Heart left ventricle (tissue), 16 donors: ENCODE measurements around the gene PNCK. TPM values are rescaled to one million over a fixed set of nuclear protein-coding genes. Genes with fewer than 3 reads are reported as not detected.
"Not testable (repeated sequence)": the region's sequence is repeated elsewhere in the genome, so short reads cannot be mapped to it uniquely, and the experiment has no call there.

Source experiments
- ATAC-seq, 4 donors: fragments of 200-7000 bp; cut with Tn5 transposase; one replicate each; pipeline ENCODE4 v1.9.1; 2020 to 2022; ENCODE audit warnings: moderate library complexity in 4 of 4, mild to moderate bottlenecking in 3 of 4, moderate number of reproducible peaks in 1 of 4
- DNase-seq, 5 donors: peaks; one replicate each; pipeline ENCODE4 v3.0.0-alpha.2; 2020
- H3K27ac ChIP-seq, 12 donors: fragments of 200-600 bp; sonication (generic) in 4 of 12; one replicate each; pipeline versions ENCODE4 v1.5.0 to v1.8.0; 2016 to 2022; ENCODE audit warnings: mild to moderate bottlenecking in 2 of 12
- H3K27me3 ChIP-seq, 9 donors: fragments of 200-600 bp; sonication (generic) in 2 of 9; one replicate each; pipeline versions ENCODE4 v1.5.1 to v1.8.0; 2016 to 2022; ENCODE audit warnings: mild to moderate bottlenecking in 3 of 9
- H3K36me3 ChIP-seq, 9 donors: fragments of 200-600 bp; sonication (generic) in 2 of 9; one replicate each; pipeline versions ENCODE4 v1.5.0 to v1.8.0; 2018 to 2022; ENCODE audit warnings: mild to moderate bottlenecking in 2 of 9
- H3K4me1 ChIP-seq, 12 donors: fragments of 200-600 bp; sonication (generic) in 4 of 12; one replicate each; pipeline versions ENCODE4 v1.5.0 to v1.8.0; 2016 to 2022; ENCODE audit warnings: mild to moderate bottlenecking in 3 of 12
- H3K4me3 ChIP-seq, 12 donors: fragments of 200-600 bp; sonication (generic) in 4 of 12; one replicate each; pipeline versions ENCODE4 v1.5.0 to v1.8.0; 2017 to 2022; ENCODE audit warnings: mild to moderate bottlenecking in 9 of 12, moderate library complexity in 4 of 12
- H3K9me3 ChIP-seq, 12 donors: fragments of 200-600 bp; sonication (generic) in 4 of 12; one replicate each; pipeline versions ENCODE4 v1.5.0 to v1.8.0; 2016 to 2022; ENCODE audit warnings: mild to moderate bottlenecking in 1 of 12
- POLR2A ChIP-seq, 2 donors: fragments of 450-650 bp; IDR thresholded peaks; one replicate each; pipeline ENCODE4 v1.6.1; 2017; ENCODE audit warnings: antibody characterized with exemption in 2 of 2, mild to moderate bottlenecking in 2 of 2, moderate library complexity in 2 of 2
- WGBS, 4 donors: extraction: QIAGEN DNeasy Blood & Tissue Kit in 2 of 4; methylation state at CpG; one replicate each; pipeline versions ENCODE4 v1.1.5 to v1.1.7; 2013 to 2018; 5-methylcytosine and 5-hydroxymethylcytosine counted together
- intact Hi-C, 10 donors: fragments of 100-400 bp; cut with DNase I; formaldehyde crosslinking; loops; one replicate each; pipeline versions ENCODE4 v1.11.1 to v1.14.2; 2022
- polyA plus RNA-seq, 2 donors: library from polyadenylated mRNA; stranded (reverse); fragments of 200-250 nt; gene quantifications; one replicate each; pipeline ENCODE4 v1.2.3, GENCODE V29; 2013
- total RNA-seq, 9 donors: library from RNA; depleted of rRNA in 2 of 9; stranded (reverse); fragments of >200 nt in 2 of 9; fragmentation: NEBNext Ultra II Directional in 3 of 9; extraction: Animal tissue kit (Norgen Biotek cat#: 25700) in 3 of 9; gene quantifications; one replicate each; pipeline versions ENCODE4 v1.1.0 to v1.2.4, GENCODE V29; 2016 to 2023
- TF ChIP-seq, protein P1 (sequence below), 12 donors: fragments of 200-600 bp; sonication (generic) in 4 of 12; IDR thresholded peaks; one replicate each; pipeline versions ENCODE4 v1.5.0 to v1.8.0; 2018 to 2022; ENCODE audit warnings: antibody characterized with exemption in 12 of 12, mild to moderate bottlenecking in 5 of 12
- donor health status: ischemic (EF 13 %, LVEDD 7.1; RV severe dilation, severe dysfunction).
- donor health status: healthy with polysubstance abuse.
- donor health status: DM: no; HTN: yes; CAD: no.
- donor health status: DM: no; HTN: no; CAD: no.
- donor health status: ischemic (EF 25% LVEDD 6.9; RV normal size, moderate dysfunction).
- donor health status: ischemic (EF 25% LVEDD 5.7; RV mildly dilated, moderate dysfunction).
- donor health status: healthy.
- donor health status: DM: yes; HTN: yes; CAD: no.
- donor health status: ischemic (EF 35%, LVEDD 5.7; RV mildly dilated, moderate dysfunction).
- donor health status: nonischemic (EF 11% LVEDD 7.7; RV severe dilation, severe dysfunction).
- donor health status: DM: yes; HTN: yes; CAD: no.
- donor health status: PGD.
- donor health status: ischemic (EF 29% LVEDD 5.4; RV normal size, mild dysfunction).
- donor health status: nonischemic (EF 23%, LVEDD 6.1; RV moderate dilation, normal function).

Gene PNCK
- total and polyA plus RNA-seq, 11 donors, result 1.4 to 7.3 (median 6.4) TPM

DNA sequence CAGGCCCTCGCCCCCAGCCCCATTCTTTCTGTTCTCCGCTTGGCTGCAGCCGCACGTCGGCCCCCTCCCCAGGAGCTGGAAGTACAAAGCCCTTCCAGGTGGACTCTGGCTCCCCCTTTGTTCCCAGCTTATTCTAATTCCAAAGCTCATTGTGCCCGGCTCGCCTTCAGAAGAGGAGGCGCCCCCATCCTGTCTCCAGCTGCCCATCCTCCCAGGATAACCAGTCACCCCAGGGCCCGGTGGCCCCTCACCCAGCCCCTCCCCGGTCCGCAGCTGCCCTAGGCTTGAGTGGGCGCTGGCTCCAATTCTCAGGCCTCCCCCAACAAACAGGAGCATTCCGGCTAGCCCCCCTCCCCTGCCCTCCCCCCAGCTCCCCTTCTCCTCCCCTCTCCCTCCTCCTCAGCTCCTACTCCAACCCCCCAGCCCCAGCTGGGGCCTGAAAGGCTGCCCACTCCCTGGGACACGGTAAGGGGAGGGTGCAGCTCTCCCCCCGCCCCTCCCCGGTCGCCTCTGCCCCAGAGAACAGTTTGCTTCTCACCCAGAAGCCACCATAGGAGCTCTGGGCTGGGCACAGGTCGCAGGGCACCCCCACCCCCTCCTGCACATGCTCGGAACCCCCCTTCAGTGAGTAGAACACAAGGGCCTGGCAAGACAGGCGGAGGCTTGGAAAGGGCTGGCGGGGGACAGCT is 11.0 kb upstream of the PNCK start:
- TF ChIP-seq POLR2A (IDR thresholded peaks at IDR 0.05), result no peak
- TF ChIP-seq, protein P1, sequence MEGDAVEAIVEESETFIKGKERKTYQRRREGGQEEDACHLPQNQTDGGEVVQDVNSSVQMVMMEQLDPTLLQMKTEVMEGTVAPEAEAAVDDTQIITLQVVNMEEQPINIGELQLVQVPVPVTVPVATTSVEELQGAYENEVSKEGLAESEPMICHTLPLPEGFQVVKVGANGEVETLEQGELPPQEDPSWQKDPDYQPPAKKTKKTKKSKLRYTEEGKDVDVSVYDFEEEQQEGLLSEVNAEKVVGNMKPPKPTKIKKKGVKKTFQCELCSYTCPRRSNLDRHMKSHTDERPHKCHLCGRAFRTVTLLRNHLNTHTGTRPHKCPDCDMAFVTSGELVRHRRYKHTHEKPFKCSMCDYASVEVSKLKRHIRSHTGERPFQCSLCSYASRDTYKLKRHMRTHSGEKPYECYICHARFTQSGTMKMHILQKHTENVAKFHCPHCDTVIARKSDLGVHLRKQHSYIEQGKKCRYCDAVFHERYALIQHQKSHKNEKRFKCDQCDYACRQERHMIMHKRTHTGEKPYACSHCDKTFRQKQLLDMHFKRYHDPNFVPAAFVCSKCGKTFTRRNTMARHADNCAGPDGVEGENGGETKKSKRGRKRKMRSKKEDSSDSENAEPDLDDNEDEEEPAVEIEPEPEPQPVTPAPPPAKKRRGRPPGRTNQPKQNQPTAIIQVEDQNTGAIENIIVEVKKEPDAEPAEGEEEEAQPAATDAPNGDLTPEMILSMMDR (IDR thresholded peaks at IDR 0.05), result no peak
- WGBS, 4 donors, result 65 to 75% (median 65%) methylated on average over 17 to 21 of the region's 21 CpGs
- no peaks in the 10 kb centered on the region for H3K36me3 ChIP-seq
- no peak overlapping the region for H3K4me3 ChIP-seq
- H3K27ac ChIP-seq, result no peak overlapping the region
- H3K4me1 ChIP-seq, result peaks cover 0 to 8% (median 0%) of the 10 kb centered on the region in 12 donors
- intact Hi-C loops, result no loop called here
- ATAC-seq, result no peak
- peak in 2 of 5 donors; percentile 5 to 9 for DNase-seq
- H3K27me3 ChIP-seq, result peaks cover 0 to 18% (median 0%) of the 10 kb centered on the region in 9 donors
- H3K9me3 ChIP-seq, result peaks cover 0 to 4% (median 0%) of the 10 kb centered on the region in 12 donors

DNA sequence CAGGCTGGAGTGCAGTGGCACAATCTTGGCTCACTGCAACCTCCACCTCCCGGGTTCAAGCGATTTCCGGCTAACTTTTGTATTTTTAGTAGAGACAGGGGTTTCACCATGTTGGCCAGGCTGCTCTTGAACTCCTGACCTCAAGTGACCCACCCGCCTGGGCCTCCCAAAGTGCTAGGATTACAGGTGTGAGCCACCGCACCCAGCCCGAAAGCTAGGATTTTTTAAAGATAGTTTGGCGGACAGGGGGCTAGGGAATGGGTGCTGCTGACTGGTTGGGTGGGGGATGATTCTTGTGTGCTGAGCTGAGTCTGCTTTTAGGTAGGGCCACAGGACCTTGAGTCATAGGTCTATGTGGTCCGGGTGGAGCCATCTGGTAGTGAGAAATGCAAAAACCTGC is 9.9 kb upstream of the PNCK start:
- 93 to 98% (median 95%) methylated on average over 8 of the region's 8 CpGs for WGBS, 4 donors
- H3K4me3 ChIP-seq, H3K27ac ChIP-seq, ATAC-seq, intact Hi-C loops, H3K36me3 ChIP-seq, H3K4me1 ChIP-seq, H3K9me3 ChIP-seq: not testable (repeated sequence)
- peaks cover 0 to 18% (median 0%) of the 10 kb centered on the region in 9 donors for H3K27me3 ChIP-seq
- peak in 1 of 5 donors; percentile 6 for DNase-seq

DNA sequence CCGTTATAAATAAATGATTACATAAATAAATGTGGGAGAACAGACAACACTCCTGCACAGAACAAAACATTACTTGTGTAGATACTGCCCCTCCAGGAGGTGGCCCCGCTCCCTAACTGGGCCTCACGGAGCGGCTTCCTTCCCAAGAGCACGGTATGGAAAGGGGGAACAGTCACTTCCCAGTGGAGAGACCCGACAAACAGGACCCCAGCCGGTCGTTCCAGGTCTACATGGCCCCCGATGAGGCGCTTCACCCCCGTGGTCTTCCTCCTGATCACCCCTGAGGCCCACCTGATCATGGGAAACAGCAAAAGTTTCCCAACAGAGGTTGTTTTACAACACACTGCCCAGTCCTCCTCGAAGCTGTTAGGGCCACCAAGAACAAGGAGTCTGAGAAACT is 7.6 kb upstream of the PNCK start:
- no peaks in the 10 kb centered on the region for H3K36me3 ChIP-seq
- TF ChIP-seq POLR2A (IDR thresholded peaks at IDR 0.05), result no peak
- TF ChIP-seq, protein P1 (IDR thresholded peaks at IDR 0.05), result no peak
- H3K9me3 ChIP-seq, result peaks cover 0 to 4% (median 0%) of the 10 kb centered on the region in 12 donors
- intact Hi-C loops, result loop anchor here in 1 of 10 donors (1.0 kb wide), 1 partner anchor 51 kb away; no protein-coding TSS in a partner anchor
- WGBS, 4 donors, result 65 to 80% (median 76%) methylated on average over 11 to 12 of the region's 12 CpGs
- DNase-seq (peak in 1 of 5 donors; percentile 23), ATAC-seq (no peak)
- H3K27me3 ChIP-seq, result peaks cover 0 to 22% (median 0%) of the 10 kb centered on the region in 9 donors
- no peak overlapping the region for H3K27ac ChIP-seq
- no peak overlapping the region for H3K4me3 ChIP-seq
- H3K4me1 ChIP-seq, result no peaks in the 10 kb centered on the region

DNA sequence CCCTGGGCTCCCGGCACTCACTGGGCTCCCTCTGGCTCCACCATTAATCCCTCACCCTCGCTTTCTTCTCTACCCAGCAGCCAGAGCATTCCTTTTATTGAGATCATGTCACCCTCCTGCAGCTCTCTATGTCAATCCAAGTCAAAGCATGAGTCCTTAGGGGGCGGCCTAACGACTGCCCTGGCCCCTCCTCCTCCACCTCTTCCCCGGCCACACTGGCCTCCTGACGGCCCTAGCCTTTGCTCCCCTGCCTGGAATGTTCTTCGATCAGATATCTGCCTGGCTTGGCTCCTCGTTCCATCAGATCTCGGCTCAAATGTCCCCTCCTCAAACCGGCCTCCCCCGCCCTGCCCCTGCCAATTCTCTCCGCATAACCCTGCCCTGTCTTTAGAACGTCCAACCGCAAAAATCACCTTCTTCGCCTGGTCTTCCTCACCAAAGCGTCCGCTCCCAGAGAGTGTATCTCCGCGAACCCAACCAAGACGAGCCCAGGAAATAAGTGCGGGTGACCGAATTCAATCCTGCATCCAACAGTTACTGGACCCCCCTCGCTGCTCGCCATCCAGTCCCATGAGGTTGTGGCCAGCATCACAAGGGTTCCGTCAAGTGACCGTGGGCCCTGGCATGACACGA is 722 bp upstream of the PNCK start:
- no peak overlapping the region for H3K4me3 ChIP-seq
- H3K27me3 ChIP-seq, result peaks cover 0 to 27% (median 0%) of the 10 kb centered on the region in 9 donors
- ATAC-seq (no peak), DNase-seq (peak in 1 of 5 donors; percentile 22)
- H3K4me1 ChIP-seq, result no peaks in the 10 kb centered on the region
- no peak overlapping the region for H3K27ac ChIP-seq
- TF ChIP-seq, protein P1 (IDR thresholded peaks at IDR 0.05), result no peak
- no peak for TF ChIP-seq POLR2A (IDR thresholded peaks at IDR 0.05)
- H3K9me3 ChIP-seq, result no peaks in the 10 kb centered on the region
- 77 to 84% (median 81%) methylated on average over 27 of the region's 27 CpGs for WGBS, 4 donors
- intact Hi-C loops, result no loop called here
- no peaks in the 10 kb centered on the region for H3K36me3 ChIP-seq
